Measurements from ENCODE around the gene CEACAM19. TPM values are rescaled to one million over a fixed set of nuclear protein-coding genes. Genes with fewer than 3 reads are reported as not detected.

The CEACAM19 gene
- total RNA-seq, 1 donor from 2014 or later: 7.7 TPM

DNA sequence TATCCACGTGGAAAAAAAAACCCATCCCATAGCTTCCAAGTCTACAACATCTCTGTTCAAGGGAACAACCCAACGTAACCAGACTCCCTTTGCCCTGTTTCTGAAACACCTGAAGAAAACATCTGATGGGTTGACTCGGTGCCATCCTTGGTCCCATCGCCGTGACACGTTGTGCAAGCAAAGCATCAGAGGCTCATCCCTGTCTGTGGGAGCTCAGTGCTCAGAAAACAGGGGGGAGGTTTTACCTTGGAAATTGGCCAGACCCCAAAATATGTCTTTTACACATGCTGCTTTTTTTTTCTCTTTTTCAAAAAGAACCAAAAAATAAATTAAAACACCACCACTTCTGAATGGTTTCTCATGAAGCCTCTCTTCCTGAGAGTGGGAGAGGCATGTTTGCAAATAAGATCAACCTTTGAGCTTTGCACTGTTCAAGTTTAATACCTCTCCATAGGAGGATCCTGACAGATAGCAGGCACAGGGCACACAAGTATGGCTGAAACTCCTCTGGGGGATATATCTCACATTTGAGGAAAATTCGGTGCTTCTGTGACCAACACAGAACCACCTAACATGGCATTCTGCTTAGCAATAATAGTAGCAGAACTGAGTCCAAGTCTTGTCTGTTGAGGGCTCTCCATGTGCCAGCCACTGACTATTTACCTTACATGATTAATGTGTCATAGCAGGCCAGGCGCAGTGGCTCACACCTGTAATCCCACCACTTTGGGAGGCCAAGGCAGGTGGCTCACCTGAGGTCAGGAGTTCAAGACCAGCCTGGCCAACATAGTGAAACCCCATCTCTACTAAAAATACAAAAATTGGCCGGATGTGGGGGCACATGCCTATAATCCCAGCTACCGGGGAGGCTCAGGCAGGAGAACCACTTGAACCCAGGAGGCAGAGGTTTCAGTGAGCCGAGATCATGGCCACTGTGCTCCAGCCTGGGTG lies 34.6 kb upstream of the CEACAM19 start:
- no peak for DNase-seq
- H3K27ac ChIP-seq: no peak overlapping the region
- H3K27me3 ChIP-seq (ENCODE audit: low read depth): no peaks in the 10 kb centered on the region
- peaks cover 12% of the 10 kb centered on the region for H3K4me1 ChIP-seq
- H3K36me3 ChIP-seq: no peaks in the 10 kb centered on the region
- no peaks in the 10 kb centered on the region for H3K9me3 ChIP-seq
- no peak for ATAC-seq
- TF ChIP-seq, protein P1, sequence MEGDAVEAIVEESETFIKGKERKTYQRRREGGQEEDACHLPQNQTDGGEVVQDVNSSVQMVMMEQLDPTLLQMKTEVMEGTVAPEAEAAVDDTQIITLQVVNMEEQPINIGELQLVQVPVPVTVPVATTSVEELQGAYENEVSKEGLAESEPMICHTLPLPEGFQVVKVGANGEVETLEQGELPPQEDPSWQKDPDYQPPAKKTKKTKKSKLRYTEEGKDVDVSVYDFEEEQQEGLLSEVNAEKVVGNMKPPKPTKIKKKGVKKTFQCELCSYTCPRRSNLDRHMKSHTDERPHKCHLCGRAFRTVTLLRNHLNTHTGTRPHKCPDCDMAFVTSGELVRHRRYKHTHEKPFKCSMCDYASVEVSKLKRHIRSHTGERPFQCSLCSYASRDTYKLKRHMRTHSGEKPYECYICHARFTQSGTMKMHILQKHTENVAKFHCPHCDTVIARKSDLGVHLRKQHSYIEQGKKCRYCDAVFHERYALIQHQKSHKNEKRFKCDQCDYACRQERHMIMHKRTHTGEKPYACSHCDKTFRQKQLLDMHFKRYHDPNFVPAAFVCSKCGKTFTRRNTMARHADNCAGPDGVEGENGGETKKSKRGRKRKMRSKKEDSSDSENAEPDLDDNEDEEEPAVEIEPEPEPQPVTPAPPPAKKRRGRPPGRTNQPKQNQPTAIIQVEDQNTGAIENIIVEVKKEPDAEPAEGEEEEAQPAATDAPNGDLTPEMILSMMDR (IDR thresholded peaks at IDR 0.05): no peak
- intact Hi-C loops (cut with DNase I): no loop called here
- no peak overlapping the region for H3K4me3 ChIP-seq

DNA sequence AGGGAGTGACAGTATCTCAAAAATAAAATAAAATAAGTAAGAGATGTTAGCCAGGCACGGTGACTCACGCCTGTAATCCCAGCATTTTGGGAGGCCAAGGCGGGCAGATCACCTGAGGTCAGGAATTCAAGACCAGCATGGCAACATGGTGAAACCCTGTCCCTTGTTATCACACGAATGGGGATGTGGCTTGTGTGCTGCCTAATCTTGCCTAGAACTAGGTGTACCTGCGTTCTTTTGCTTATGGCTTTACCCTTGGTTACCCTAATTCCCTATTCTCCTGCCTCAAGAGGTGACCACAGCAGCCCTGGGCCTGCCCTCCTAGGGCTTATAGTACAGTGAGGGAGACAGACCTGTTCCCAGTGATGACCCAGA lies 33.9 kb upstream of the CEACAM19 start:
- ATAC-seq (no peak), DNase-seq (no peak)
- no peaks in the 10 kb centered on the region for H3K27me3 ChIP-seq (ENCODE audit: low read depth)
- H3K27ac ChIP-seq: no peak overlapping the region
- no peak overlapping the region for H3K4me3 ChIP-seq
- TF ChIP-seq, protein P1 (IDR thresholded peaks at IDR 0.05): no peak
- H3K36me3 ChIP-seq: no peaks in the 10 kb centered on the region
- no peaks in the 10 kb centered on the region for H3K9me3 ChIP-seq
- H3K4me1 ChIP-seq: peaks cover 12% of the 10 kb centered on the region
- intact Hi-C loops (cut with DNase I): no loop called here

DNA sequence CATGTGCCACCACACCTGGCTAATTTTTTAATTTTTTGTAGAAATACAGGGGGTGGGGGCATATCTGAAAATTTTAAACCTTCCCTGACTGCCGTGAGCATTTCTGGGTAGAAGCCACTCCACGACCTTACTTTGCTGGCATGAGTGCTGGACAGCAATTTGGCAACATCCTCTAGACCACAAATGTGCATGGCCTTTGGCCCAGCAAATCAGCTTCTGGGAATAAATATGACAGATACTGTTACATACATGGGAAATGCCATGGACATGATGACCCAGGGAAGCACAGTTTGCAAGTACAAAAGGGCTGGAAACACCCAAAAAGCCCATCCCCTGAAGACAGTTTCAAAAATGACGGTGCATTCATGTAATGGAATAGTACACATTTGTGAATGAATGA lies 30.8 kb upstream of the CEACAM19 start:
- no peaks in the 10 kb centered on the region for H3K27me3 ChIP-seq (ENCODE audit: low read depth)
- intact Hi-C loops (cut with DNase I): no loop called here
- no peaks in the 10 kb centered on the region for H3K36me3 ChIP-seq
- no peak overlapping the region for H3K27ac ChIP-seq
- ATAC-seq (no peak), DNase-seq (no peak)
- H3K4me3 ChIP-seq: no peak overlapping the region
- H3K9me3 ChIP-seq: no peaks in the 10 kb centered on the region
- peaks cover 3% of the 10 kb centered on the region for H3K4me1 ChIP-seq
- TF ChIP-seq, protein P1 (IDR thresholded peaks at IDR 0.05): no peak

DNA sequence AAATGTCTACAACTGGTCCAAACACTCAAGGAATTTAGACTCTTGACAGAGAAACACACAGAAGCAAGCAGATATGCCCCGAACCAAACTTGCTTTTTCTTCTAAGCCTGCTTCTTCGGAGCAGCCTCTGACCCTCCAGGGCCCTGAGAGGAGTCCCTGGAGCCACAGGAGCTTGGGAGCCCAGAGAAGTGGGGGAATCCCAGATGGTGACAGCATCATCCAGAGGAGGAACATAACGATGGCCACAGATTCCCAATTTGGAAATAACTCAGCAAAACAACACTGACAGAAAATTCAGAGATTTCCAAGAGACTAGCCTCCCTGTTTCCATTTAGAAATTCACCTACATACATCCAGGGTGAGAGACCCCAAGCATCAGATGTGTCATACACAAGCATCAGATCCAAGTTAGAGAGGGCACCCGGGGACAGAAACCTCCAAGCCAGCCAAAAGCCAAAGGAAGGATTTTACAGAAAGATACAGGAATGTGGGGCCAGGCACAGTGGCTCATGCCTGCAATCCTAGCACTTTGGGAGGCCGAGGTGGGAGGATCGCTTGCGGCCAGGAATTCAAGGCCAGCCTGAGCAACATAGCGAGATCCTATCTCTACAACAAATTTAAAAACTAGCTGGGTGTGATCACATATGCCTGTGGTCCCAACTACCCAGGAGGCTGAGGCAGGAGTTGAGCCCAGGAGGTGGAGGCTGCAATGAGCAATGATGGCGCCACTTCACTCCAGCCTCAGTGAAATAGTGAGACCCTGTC lies 29.6 kb upstream of the CEACAM19 start:
- no peak for DNase-seq
- ATAC-seq: no peak
- H3K4me1 ChIP-seq: peaks cover 15% of the 10 kb centered on the region
- TF ChIP-seq, protein P1 (IDR thresholded peaks at IDR 0.05): no peak
- H3K4me3 ChIP-seq: no peak overlapping the region
- H3K27ac ChIP-seq: no peak overlapping the region
- no peaks in the 10 kb centered on the region for H3K9me3 ChIP-seq
- no peaks in the 10 kb centered on the region for H3K36me3 ChIP-seq
- H3K27me3 ChIP-seq (ENCODE audit: low read depth): no peaks in the 10 kb centered on the region
- intact Hi-C loops (cut with DNase I): no loop called here

DNA sequence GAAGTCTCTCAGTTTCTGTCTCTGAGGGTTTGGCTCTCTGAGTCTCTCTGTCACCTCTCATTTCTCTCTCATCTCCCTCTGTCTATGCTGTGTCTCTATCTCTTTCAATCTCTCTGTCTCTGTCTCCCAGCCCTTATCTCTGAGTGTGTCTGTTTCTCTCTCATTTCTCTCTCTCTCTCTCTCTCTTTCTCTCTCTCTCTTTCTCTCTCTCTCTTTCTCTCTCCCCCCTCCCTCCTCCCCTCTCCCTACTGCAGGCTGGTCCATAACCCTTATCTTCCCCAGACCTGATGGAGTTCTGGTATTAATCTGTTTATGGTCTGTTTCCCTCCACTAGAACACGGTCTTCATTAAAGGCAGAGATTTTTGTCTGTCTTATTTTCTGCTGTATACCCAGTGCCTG lies 28.9 kb upstream of the CEACAM19 start:
- TF ChIP-seq, protein P1 (IDR thresholded peaks at IDR 0.05): no peak
- Histone ChIP-seq H3K27ac (no peak overlapping the region), H3K27me3 (ENCODE audit: low read depth) (no peaks in the 10 kb centered on the region), H3K9me3 (no peaks in the 10 kb centered on the region), H3K4me3 (no peak overlapping the region), H3K36me3 (peaks cover 4% of the 10 kb centered on the region), H3K4me1 (peaks cover 22% of the 10 kb centered on the region)
- DNase-seq (no peak), ATAC-seq (no peak)
- intact Hi-C loops (cut with DNase I): no loop called here

Measured in lower lobe of right lung (tissue), 2 donors.